Upper lobe of left lung (tissue), 4 donors: ENCODE measurements around the gene TRIM29.

Experiments used
- POLR2A ChIP-seq, 4 donors: fragments of 450-650 bp; IDR thresholded peaks; one replicate each; pipeline ENCODE4 v1.5.1; 2016 to 2017; ENCODE audit warnings: antibody characterized with exemption in 4 of 4, mild to moderate bottlenecking in 2 of 4
- TF ChIP-seq, protein P1 (sequence below), 6 experiments: fragments of 450-650 bp in 4 of 6; fragments of 200-600 bp in 2 of 6; sonication (generic) in 2 of 6; IDR thresholded peaks; one replicate each; pipeline ENCODE4 v1.5.1; 2016 to 2019; ENCODE audit warnings: antibody characterized with exemption in 6 of 6

DNA sequence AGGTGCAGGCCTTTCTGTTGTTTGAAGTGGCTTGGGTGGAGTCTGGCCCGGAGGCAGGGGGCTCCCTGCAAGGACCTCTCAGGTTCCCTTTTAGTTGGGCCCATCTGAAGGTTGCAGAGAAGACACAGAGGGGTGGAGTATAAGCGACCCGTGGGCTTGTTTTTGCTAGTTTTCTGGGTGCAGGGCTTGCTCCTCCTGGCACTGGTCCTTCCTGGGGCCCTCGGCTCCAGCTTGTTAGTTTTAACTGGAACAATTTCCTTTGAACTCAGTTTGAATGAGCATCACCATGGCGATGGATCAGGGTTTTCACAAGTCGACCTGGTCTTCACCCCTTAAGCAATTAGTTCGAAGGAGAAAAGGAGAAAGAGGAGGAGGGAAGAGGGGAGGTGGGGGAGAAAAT, 44.5 kb upstream of the TRIM29 start:
- TF ChIP-seq, protein P1, sequence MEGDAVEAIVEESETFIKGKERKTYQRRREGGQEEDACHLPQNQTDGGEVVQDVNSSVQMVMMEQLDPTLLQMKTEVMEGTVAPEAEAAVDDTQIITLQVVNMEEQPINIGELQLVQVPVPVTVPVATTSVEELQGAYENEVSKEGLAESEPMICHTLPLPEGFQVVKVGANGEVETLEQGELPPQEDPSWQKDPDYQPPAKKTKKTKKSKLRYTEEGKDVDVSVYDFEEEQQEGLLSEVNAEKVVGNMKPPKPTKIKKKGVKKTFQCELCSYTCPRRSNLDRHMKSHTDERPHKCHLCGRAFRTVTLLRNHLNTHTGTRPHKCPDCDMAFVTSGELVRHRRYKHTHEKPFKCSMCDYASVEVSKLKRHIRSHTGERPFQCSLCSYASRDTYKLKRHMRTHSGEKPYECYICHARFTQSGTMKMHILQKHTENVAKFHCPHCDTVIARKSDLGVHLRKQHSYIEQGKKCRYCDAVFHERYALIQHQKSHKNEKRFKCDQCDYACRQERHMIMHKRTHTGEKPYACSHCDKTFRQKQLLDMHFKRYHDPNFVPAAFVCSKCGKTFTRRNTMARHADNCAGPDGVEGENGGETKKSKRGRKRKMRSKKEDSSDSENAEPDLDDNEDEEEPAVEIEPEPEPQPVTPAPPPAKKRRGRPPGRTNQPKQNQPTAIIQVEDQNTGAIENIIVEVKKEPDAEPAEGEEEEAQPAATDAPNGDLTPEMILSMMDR (IDR thresholded peaks at IDR 0.05) = no peak
- no peak for TF ChIP-seq POLR2A (IDR thresholded peaks at IDR 0.05)
